HT1080 (cell line): ENCODE data around the gene FAM221B. TPM values are rescaled to one million over a fixed set of nuclear protein-coding genes. Genes with fewer than 3 reads are reported as not detected.

Source experiments
- DNase-seq: peaks from one replicate; pipeline ENCODE4 v3.0.0-alpha.2; 2015; ENCODE audit warnings: low read depth
- total RNA-seq: library from RNA; depleted of rRNA; stranded (reverse); fragments of >200 nt; shearing (Covaris generic); gene quantifications from 2 replicates; pipeline ENCODE4 v1.2.3, GENCODE V29; 2014

Gene FAM221B
- total RNA-seq, 1 experiment from 2014 or later = not detected

GRCh38 chr9:35847792-35848572, 19.4 kb upstream of the FAM221B start:
- DNase-seq = peak; percentile 92

GRCh38 chr9:35845824-35846771, 17.6 kb upstream of the FAM221B start:
- no peak for DNase-seq

GRCh38 chr9:35844628-35845270, 16.2 kb upstream of the FAM221B start:
- DNase-seq = peak; percentile 94

- DNase-seq = no peak
Measured at GRCh38 chr9:35842795-35843194, 14.3 kb upstream of the FAM221B start.

GRCh38 chr9:35842020-35842745, 13.7 kb upstream of the FAM221B start:
- DNase-seq = no peak

- no peak for DNase-seq
Measured at GRCh38 chr9:35841645-35841900, 13.0 kb upstream of the FAM221B start.

- DNase-seq = no peak
Measured at GRCh38 chr9:35840881-35841644, 12.5 kb upstream of the FAM221B start.

- no peak for DNase-seq
Measured at GRCh38 chr9:35839926-35840325, 11.4 kb upstream of the FAM221B start.

- no peak for DNase-seq
Measured at GRCh38 chr9:35836595-35836994, 8.1 kb upstream of the FAM221B start.

- DNase-seq = no peak
Measured at GRCh38 chr9:35835766-35836165, 7.2 kb upstream of the FAM221B start.

GRCh38 chr9:35835216-35835632, 6.7 kb upstream of the FAM221B start:
- no peak for DNase-seq

- no peak for DNase-seq
Measured at GRCh38 chr9:35834260-35835215, 6.0 kb upstream of the FAM221B start.

- no peak for DNase-seq
Measured at GRCh38 chr9:35832814-35833213, 4.3 kb upstream of the FAM221B start.

- DNase-seq = no peak
Measured at GRCh38 chr9:35831040-35831439, 2.5 kb upstream of the FAM221B start.

- no peak for DNase-seq
Measured at GRCh38 chr9:35829764-35830096, 1.2 kb upstream of the FAM221B start.

GRCh38 chr9:35829084-35829763, 692 bp upstream of the FAM221B start, which contains the start of gene TMEM8B:
TMEM8B (plus strand) TSS chr9:35829228; CDS start chr9:35829448, 220 bp downstream.
- peak; percentile 65 for DNase-seq

- peak; percentile 25 for DNase-seq
Measured at GRCh38 chr9:35827486-35827885, 1.0 kb downstream of the FAM221B start.

- DNase-seq = peak; percentile 72
Measured at GRCh38 chr9:35826071-35826701, 2.3 kb downstream of the FAM221B start.
